HG03159 (cell line): ENCODE data around the gene CDH15.
A peak's percentile ranks its signal among the peaks of the same experiment; 100 is the strongest.
"Not testable (repeated sequence)": the region's sequence is repeated elsewhere in the genome, so short reads cannot be mapped to it uniquely, and the experiment has no call there.

Source experiments
- ATAC-seq: cut with Tn5 transposase; IDR thresholded peaks from one replicate; pipeline ENCODE4 v1.9.1; 2021; ENCODE audit warnings: mild to moderate bottlenecking, moderate library complexity; ENCODE audit not compliant: unreplicated experiment

CDH15 gene

GRCh38 chr16:89221604-89222003 is 50.1 kb downstream of the CDH15 start:
- ATAC-seq = no peak

GRCh38 chr16:89222931-89223330 is 51.4 kb downstream of the CDH15 start:
- no peak for ATAC-seq

GRCh38 chr16:89224665-89225064 is 53.1 kb downstream of the CDH15 start:
- ATAC-seq = no peak

GRCh38 chr16:89230255-89230654 is 58.7 kb downstream of the CDH15 start:
- no peak for ATAC-seq

GRCh38 chr16:89232107-89232506 is 60.6 kb downstream of the CDH15 start:
- no peak for ATAC-seq

GRCh38 chr16:89233678-89234490 is 62.3 kb downstream of the CDH15 start:
- no peak for ATAC-seq

GRCh38 chr16:89237733-89238132 is 66.2 kb downstream of the CDH15 start:
- no peak for ATAC-seq

GRCh38 chr16:89241187-89242007 is 69.8 kb downstream of the CDH15 start:
- ATAC-seq = peak; percentile 58

GRCh38 chr16:89242795-89243200 is 71.2 kb downstream of the CDH15 start:
- no peak for ATAC-seq

GRCh38 chr16:89243664-89244063 is 72.1 kb downstream of the CDH15 start:
- ATAC-seq = no peak

- not testable (repeated sequence) for ATAC-seq
Measured at GRCh38 chr16:89244264-89244663, 72.7 kb downstream of the CDH15 start.

GRCh38 chr16:89244754-89245153 is 73.2 kb downstream of the CDH15 start:
- no peak for ATAC-seq
